HG03103 (cell line): ENCODE data around the gene PPA2.
A peak's percentile ranks its signal among the peaks of the same experiment; 100 is the strongest.
"Not testable (repeated sequence)": the region's sequence is repeated elsewhere in the genome, so short reads cannot be mapped to it uniquely, and the experiment has no call there.

Experiments used
- ATAC-seq: cut with Tn5 transposase; IDR thresholded peaks from one replicate; pipeline ENCODE4 v1.9.1; 2021; ENCODE audit warnings: low read depth; ENCODE audit not compliant: unreplicated experiment

PPA2 gene

GRCh38 chr4:105473324-105474098 lies at the start of gene PPA2:
Gene PPA2 (minus strand): TSS chr4:105474062. CDS start chr4:105474050, 12 bp downstream.
- ATAC-seq, result peak; percentile 77

GRCh38 chr4:105520819-105521790 lies 47.2 kb upstream of the PPA2 start:
- no peak for ATAC-seq

GRCh38 chr4:105510245-105510644 lies 36.4 kb upstream of the PPA2 start:
- ATAC-seq, result no peak

- ATAC-seq, result no peak
Observed at GRCh38 chr4:105509714-105510113, 35.9 kb upstream of the PPA2 start.

GRCh38 chr4:105509291-105509690 lies 35.4 kb upstream of the PPA2 start:
- peak; percentile 88 for ATAC-seq

GRCh38 chr4:105504744-105505143 lies 30.9 kb upstream of the PPA2 start:
- no peak for ATAC-seq

- no peak for ATAC-seq
Observed at GRCh38 chr4:105503484-105503883, 29.6 kb upstream of the PPA2 start.

- ATAC-seq, result no peak
Observed at GRCh38 chr4:105496899-105497298, 23.0 kb upstream of the PPA2 start.

GRCh38 chr4:105495667-105496066 lies 21.8 kb upstream of the PPA2 start:
- no peak for ATAC-seq

- no peak for ATAC-seq
Observed at GRCh38 chr4:105490523-105490922, 16.7 kb upstream of the PPA2 start.

- no peak for ATAC-seq
Observed at GRCh38 chr4:105483840-105484239, 10.0 kb upstream of the PPA2 start.

- peak; percentile 3 for ATAC-seq
Observed at GRCh38 chr4:105474099-105474518, 247 bp upstream of the PPA2 start.

- ATAC-seq, result peak; percentile 25
Observed at GRCh38 chr4:105472871-105473323, 965 bp downstream of the PPA2 start.

- peak; percentile 27 for ATAC-seq
Observed at GRCh38 chr4:105471566-105472176, 2.2 kb downstream of the PPA2 start.

GRCh38 chr4:105470766-105471165 lies 3.1 kb downstream of the PPA2 start:
- ATAC-seq, result no peak

GRCh38 chr4:105469736-105470135 lies 4.1 kb downstream of the PPA2 start:
- ATAC-seq, result no peak

GRCh38 chr4:105466580-105466979 lies 7.3 kb downstream of the PPA2 start:
- no peak for ATAC-seq

GRCh38 chr4:105464563-105464962 lies 9.3 kb downstream of the PPA2 start:
- ATAC-seq, result not testable (repeated sequence)

- no peak for ATAC-seq
Observed at GRCh38 chr4:105462576-105462975, 11.3 kb downstream of the PPA2 start.

GRCh38 chr4:105461621-105462382 lies 12.1 kb downstream of the PPA2 start:
- no peak for ATAC-seq
